OCI-LY7 (cell line): Measurements from ENCODE around the gene NFRKB.

Experiments used
- EZH2phosphoT487 ChIP-seq: fragments of 200-600 bp; sonication (generic); IDR thresholded peaks from 2 replicates; pipeline ENCODE4 v1.6.1; 2018; ENCODE audit warnings: low read depth, borderline replicate concordance, mild to moderate bottlenecking, mixed run types, antibody characterized with exemption, low read length, moderate library complexity, mixed read lengths
- TF ChIP-seq, protein P1 (sequence below): fragments of 200-600 bp; sonication (generic); conservative IDR thresholded peaks from 2 replicates; pipeline ENCODE4 v1.5.1; 2014; ENCODE audit warnings: mild to moderate bottlenecking, antibody characterized with exemption, low read length, moderate library complexity, mixed read lengths

DNA sequence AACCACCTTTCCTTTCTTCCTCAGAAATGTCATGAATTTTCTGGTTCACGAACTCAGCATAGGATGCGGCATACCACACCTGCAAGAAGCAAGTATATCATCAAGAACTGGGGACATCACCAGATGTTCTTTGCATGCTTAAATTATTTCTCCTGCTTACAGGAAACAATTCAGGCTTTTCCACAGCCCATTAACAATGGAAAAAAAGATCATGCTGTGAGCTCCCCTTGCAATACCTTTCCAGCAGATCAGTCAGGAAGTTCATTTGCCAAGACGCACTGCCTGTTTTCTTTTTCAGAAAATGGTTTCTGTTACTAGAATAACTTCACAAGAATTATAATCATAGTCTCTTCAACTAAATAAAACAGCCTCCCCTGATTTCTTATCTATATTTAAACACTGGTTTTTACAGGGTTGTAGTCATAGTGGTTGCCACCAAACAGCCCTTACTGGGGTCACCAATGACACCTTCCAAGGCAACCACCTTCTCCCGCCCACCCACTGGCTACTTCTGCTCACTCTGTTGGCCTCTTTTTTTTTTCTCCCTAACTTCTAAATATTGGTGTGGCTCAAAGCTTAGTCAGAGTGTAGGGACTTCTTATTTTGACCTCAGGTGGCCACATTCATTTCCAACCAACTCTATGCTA is 42.3 kb upstream of the NFRKB start:
- TF ChIP-seq, protein P1, sequence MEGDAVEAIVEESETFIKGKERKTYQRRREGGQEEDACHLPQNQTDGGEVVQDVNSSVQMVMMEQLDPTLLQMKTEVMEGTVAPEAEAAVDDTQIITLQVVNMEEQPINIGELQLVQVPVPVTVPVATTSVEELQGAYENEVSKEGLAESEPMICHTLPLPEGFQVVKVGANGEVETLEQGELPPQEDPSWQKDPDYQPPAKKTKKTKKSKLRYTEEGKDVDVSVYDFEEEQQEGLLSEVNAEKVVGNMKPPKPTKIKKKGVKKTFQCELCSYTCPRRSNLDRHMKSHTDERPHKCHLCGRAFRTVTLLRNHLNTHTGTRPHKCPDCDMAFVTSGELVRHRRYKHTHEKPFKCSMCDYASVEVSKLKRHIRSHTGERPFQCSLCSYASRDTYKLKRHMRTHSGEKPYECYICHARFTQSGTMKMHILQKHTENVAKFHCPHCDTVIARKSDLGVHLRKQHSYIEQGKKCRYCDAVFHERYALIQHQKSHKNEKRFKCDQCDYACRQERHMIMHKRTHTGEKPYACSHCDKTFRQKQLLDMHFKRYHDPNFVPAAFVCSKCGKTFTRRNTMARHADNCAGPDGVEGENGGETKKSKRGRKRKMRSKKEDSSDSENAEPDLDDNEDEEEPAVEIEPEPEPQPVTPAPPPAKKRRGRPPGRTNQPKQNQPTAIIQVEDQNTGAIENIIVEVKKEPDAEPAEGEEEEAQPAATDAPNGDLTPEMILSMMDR, result no peak
- no peak for TF ChIP-seq EZH2phosphoT487
